DMS114 treated with DMSO at 0.1 percent for 48 hours (cell line): ENCODE measurements around the gene OR10H5.
"Not testable (repeated sequence)": the region's sequence is repeated elsewhere in the genome, so short reads cannot be mapped to it uniquely, and the experiment has no call there.

Experiments used
- DNase-seq: peaks from one replicate; lab custom pipeline; 2025; ENCODE audit not compliant: unreplicated experiment; lab: John Stamatoyannopoulos, UW

Gene OR10H5

DNA sequence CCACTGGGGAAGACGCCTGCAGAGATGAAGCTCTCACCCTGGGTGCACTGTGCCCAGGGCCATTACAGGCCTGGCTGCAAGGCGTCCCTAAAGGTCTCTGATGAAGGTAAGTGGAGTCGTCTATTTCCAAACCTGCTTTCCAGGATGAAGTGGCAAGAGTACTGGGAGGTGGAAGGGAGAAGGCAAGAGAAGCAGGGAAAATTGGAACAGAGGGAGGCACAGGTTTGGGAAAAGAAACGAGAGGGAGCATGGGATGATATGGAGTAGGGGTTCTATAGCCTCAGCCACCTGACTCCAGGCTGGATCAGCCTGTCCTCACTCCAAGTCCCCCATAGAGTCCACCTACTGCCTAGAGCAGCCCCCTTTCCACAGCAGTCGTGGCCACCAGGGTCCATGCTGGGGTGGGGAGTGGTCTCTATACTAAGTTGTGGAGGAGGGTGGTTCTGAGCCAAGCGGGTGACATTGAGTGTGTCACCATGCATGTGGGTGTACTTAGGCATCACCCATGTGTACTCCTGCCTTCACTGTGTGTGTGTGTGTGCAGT is at the start of gene OR10H5:
OR10H5 (plus strand) TSS at position 51 of the 545 bp plus-strand sequence. CDS start 6,388 bp downstream, outside the sequence.
- no peak for DNase-seq

DNA sequence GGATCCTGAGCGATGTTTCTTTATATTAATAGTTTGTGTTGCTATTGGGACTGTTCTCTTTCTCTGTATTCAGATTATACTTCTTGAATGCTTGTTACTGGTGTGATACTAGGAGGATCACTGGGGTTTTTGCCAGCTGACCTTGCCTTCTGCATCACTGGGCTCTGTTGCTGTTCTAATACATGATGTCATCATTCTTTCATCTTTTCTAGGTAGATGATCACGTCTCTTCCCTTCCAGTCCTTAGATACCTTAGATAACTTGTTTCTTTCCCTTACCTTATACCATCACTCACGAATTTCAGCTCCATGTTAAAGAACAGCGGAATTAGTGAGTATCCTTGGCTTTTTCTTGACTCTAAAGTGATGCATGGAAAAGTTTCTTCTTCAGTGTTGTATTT is 49.7 kb upstream of the OR10H5 start, which contains the start of gene OR10H3:
OR10H3 (plus strand) TSS at position 264 of the 400 bp plus-strand sequence. CDS start 3,408 bp downstream, outside the sequence.
- no peak for DNase-seq

DNA sequence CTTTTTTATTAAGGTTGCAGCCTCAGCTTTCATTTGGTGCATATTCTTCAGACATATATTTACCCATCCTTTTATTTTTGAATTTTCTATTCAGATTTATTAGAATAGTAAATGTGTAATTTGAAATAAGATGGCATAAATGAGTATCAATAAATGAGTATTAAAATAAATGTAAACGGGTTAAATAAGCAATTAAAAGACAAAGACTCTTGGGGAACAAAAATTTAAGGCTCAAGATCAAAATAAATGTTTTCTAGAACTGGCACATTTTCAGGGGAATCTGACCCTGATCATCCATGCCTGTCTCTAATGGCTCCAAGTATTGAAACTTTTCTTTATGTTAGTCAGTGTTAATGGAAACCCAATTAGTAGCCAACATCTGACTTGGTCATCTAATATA is 46.7 kb upstream of the OR10H5 start:
- no peak for DNase-seq

- DNase-seq, result no peak
Observed at GRCh38 chr19:15748239-15748638, 39.2 kb upstream of the OR10H5 start.

GRCh38 chr19:15758379-15758778 is 29.1 kb upstream of the OR10H5 start:
- no peak for DNase-seq

DNA sequence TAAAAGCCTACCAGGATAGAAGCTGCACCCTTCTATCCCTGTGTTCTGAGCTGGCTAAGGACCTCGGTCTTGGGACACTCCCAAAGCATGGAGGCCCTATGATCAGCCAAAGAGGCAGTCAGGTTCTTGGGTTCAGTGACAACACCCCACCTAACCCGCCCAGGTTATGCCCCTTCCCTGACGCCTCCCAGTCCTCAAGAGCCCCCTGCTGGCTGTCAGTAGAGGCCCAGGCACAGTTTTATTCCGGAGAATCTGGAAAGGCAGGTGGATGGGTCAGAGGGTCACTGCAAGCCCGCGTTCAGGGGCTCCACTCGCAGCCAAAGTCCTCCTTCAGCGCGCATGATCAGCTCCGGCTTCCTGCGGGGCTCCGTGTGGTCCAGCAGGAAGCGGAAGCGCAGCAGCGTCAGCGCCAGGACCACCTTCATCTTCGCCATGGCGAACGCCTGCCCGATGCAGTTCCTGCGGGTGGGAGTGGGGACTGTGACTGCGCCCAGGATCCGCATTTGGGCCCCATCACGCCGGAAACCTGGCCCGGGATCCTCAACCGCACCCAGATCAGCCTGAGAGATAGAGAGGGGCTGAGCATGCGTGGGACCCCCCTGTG is 27.4 kb upstream of the OR10H5 start:
- DNase-seq, result no peak

GRCh38 chr19:15769586-15769985 is 17.9 kb upstream of the OR10H5 start:
- DNase-seq, result no peak

- DNase-seq, result not testable (repeated sequence)
Observed at GRCh38 chr19:15774159-15774558, 13.3 kb upstream of the OR10H5 start.

GRCh38 chr19:15775249-15775648 is 12.2 kb upstream of the OR10H5 start:
- no peak for DNase-seq

- DNase-seq, result no peak
Observed at GRCh38 chr19:15776264-15776663, 11.2 kb upstream of the OR10H5 start.

DNA sequence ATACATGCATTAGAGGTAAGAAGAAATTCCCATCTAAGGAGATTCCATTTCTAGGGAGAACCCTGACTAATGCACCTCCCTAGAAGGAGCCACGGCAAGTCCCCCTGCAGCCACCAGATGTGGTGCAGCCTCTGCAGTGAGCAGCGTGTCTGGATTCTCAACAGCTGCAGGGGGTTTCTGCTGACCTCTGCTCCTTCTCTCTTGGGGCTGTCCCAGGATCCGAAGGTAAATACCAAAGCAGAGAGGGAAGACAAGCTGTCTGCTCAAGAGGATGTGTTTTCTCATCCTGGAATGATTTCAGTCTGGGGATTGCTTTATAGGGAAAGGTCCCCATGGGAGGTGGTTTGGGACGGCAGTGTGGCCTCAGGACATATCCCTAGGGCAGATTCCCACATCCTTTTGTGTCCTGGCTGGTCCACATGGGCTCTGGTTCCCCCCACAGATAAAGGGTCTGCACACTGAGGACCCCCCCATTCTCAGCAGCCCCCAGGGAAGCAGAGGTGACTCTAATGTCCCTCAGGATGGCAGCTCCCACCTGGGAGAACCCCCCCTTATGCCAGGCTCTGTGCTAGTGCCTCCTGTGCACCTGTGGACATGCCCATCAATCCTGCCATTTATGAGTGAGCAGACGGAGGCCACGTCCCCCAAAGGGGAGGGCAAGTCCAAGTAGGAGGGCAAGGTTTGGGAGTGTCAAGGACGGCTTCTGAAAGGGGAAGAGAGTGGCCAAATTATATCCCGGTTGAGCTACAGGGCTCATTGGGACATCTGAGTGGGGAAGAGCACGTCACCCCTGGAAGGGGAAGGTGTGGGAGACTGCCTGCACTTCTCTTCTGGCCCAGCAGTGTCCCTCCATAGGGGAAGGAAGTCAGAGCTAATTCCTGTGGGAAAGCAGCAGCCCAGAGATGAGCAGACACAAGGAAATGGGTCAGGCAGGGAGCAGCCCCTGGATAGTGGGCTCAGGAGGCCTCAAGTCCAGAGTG is 10.2 kb upstream of the OR10H5 start:
- DNase-seq, result no peak

DNA sequence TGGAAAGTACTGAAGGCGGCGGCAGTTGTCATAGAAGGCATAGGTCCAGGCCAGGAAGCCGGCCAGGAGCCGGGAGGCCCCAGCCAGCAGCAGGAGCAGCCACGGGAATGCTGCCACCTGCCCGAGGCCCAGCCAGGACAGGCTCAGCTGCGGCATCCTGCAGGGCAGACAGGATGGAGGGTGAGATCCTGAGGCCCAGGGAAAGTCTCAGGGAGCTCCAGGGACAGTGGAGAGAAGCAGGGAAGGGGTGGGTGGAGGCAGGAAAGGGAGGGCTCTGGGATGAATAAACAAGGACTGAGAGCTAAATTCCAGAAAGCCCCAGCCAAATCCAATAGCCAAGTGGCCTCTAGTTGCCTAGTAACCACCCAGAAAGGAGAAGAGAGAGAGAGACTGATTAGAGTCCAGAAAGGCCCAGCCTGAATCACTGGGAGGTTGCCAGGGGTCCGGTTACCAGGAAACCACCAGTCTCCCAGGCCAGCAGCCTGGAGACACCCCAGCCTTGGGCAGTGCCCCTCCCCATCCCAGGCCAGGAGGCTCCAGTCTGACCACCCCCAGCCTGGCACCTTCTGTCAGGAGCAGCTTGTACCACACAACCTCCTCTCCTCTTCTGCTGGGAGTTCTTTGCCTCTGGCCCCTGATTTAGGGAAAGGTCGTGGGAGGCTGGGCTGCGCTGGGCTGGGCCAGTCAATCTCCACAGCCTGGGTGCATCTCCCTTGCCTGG is 7.5 kb upstream of the OR10H5 start:
- DNase-seq, result no peak

DNA sequence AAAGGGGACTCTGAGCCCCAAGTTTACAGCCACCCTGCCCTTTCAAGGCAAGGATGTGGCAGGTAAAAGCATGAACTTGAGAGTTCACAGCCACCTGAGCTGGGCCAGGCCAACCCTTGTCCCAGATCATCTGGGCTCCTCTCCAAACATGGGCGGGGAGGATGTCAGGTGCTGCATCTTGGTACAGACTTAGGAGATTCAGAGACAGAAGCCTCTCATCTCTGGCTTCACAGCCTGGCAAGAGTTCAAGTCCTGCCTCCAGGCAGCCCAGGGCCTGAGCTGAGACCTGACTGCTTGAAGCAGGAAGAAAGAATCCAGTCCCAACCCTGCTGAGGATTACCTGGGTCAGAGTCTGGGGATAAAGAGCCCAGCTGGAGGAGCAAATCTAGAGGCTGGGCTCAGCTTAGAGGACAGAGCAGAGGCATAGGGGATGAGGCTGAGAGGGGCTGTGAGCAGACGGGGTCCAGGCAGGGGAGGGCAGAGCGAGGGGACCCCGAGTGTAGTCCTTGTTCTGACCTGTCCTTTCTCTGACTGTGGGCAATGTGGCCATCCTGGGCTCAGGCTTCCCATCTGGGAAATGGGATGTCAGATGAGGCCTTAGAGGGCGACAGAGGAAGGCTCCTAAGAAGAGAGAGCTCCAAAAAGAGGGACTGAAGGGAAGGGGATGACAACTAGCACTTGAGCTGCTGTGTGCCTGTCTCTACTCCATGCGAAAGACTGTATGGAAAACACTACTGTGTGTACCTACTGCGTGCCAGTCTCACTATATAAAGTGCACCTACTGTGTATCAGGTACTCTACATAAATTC is 6.6 kb upstream of the OR10H5 start:
- no peak for DNase-seq

DNA sequence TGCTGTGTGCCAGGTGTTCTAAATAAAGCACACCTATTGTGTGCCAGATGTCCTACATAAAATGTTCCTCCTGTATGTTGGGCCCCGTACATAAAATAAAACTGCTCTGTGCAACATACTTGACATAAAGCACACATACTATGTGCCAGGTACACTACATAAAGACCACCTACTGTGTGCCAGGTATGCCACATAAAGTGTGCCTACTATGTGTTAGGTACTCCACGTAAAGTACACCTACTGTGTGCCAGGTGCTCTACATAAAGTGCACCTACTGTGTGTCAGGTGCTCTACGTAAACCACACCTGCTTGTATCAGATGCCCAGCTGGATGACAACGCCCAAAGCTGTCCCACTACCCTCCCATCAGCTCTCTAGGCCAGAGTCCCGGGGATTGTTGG is 5.8 kb upstream of the OR10H5 start:
- DNase-seq, result no peak

GRCh38 chr19:15782211-15782610 is 5.2 kb upstream of the OR10H5 start:
- DNase-seq, result no peak

- DNase-seq, result not testable (repeated sequence)
Observed at GRCh38 chr19:15782896-15783295, 4.6 kb upstream of the OR10H5 start.

GRCh38 chr19:15788594-15789270 is 1.3 kb downstream of the OR10H5 start:
- DNase-seq, result no peak

GRCh38 chr19:15790096-15790495 is 2.6 kb downstream of the OR10H5 start:
- DNase-seq, result no peak

- not testable (repeated sequence) for DNase-seq
Observed at GRCh38 chr19:15794279-15794678, 6.8 kb downstream of the OR10H5 start.

DNA sequence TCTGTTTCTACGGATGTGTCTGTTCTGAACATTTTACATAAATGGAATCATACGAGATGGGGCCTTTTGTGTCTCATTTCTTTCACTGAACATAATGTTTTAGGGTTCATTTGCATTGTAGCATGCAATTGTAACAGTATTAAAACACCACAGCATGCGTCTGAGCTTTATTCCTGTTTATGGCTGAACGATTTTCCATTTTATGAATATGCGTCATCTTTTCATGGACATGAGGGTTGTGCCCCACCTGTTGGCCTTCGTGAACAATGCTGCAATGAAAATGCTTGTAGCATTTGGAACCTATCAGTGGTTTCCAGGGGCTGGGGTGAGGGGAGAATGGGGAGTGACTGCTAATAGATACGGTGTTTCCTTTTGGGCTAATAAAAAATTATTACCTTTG is 22.9 kb downstream of the OR10H5 start:
- peak; percentile 7 for DNase-seq
